LHCN-M2 (cell line): ENCODE data around the gene MRPL43. TPM values are rescaled to one million over a fixed set of nuclear protein-coding genes. Genes with fewer than 3 reads are reported as not detected.
"Not testable (repeated sequence)": the region's sequence is repeated elsewhere in the genome, so short reads cannot be mapped to it uniquely, and the experiment has no call there.

Source experiments
- DNase-seq: peaks from one replicate; pipeline ENCODE4 v3.0.0-alpha.2; 2012; ENCODE audit warnings: low read depth
- polyA plus RNA-seq: library from polyadenylated mRNA; unstranded; fragments of >200 nt; gene quantifications from one replicate; pipeline ENCODE4 v1.2.1, GENCODE V29; 2012; ENCODE audit warnings: missing spikeins
- total RNA-seq: library from RNA; depleted of rRNA; stranded (reverse); fragments of >200 nt; gene quantifications from 2 replicates; pipeline ENCODE4 v1.2.3, GENCODE V29; 2014; rRNA removed

Gene MRPL43
- 83.7 and 99.8 TPM in 2 replicates for total RNA-seq
- 136 TPM for polyA plus RNA-seq

- peak; percentile 71 for DNase-seq
These were observed at the start of gene MRPL43, which contains the start of gene TWNK for GRCh38 chr10:100986952-100987684. MRPL43 (minus strand) TSS chr10:100987497; CDS start chr10:100987443, 54 bp downstream. TWNK (plus strand) TSS chr10:100987543; CDS start chr10:100988211, 668 bp downstream.

DNA sequence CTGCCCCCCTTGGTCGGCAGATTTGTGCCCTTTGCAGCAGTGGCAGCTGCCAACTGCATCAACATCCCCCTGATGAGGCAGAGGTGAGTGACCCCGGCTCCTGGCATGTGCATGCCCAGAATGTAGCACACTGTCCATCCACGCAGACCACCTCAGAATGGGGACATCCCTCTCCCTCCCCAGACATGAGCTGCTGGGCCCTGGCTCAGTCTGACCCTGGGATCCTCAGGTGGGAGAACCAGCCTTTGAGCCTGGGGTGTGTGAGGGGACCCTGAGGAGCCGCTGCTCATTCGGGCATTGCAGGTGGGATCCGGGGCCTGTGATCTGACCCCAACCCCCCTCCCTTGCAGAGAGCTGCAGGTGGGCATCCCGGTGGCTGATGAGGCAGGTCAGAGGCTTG is 49.4 kb upstream of the MRPL43 start:
- DNase-seq, result no peak

DNA sequence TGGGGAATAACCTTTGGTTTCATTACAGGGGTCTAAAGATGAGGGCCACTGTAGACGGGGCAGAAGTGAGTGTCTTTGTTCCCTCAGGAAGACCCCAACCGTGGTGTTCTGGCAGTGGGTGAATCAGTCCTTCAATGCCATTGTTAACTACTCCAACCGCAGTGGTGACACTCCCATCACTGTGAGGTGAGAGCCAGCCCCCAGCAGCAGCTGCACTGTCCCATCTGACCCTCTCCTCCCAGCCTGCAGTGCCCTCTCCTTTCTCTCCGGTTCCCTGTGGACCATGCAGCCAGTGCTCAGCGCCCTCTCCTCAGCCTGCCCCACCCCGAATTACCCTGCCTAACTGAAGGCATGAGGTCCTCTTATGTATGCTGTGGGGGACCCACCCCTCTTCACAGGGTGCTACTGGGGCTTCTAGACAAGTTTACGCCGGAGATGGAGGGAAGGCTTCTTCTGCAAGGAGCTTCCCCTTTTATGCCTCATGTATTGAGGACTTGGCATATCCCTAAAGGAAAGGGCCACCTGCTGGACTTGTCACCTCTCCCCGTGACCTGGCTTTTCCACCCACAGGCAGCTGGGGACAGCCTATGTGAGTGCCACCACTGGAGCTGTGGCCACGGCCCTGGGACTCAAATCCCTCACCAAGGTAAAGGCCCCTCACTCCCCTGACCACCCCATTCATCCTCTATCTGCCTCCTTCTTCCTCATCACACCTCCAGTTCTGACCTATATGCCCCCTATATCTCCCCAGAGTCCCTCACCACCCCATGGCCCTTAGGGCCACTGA is 48.8 kb upstream of the MRPL43 start:
- DNase-seq, result no peak

DNA sequence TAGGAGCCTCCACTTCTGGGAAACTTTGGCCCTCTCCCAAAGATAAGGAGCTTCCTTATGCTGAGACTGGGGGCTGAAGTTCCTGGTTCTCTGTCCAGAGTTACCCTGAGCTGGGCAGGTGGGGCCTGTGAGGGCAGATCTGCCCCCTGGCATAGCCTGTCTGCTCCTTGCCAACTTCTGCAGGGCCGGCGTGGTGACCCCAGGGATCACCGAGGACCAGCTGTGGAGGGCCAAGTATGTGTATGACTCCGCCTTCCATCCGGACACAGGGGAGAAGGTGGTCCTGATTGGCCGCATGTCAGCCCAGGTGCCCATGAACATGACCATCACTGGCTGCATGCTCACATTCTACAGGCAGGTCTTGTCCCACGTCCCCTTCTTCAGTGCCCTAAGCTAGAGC is 48.0 kb upstream of the MRPL43 start:
- DNase-seq, result no peak

- DNase-seq, result not testable (repeated sequence)
These were observed 47.1 kb upstream of the MRPL43 start for GRCh38 chr10:101034404-101034803.

DNA sequence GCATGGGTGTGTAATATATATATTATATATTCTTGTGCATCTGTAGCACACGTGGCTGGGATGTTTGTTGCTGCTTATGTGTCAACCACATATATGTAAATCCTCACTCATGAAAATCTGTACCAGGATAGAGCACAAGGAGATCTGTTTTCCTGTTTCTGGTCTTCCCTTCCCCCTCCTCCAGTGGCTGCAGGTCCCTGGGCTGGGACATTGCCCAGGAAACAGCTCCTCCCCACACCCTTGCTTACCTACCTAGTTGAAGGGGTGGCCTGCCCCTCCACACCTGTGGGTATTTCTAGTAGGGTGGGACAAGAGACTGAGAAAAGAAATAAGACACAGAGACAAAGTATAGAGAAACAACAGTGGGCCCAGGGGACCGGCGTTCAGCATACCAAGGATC is 46.0 kb upstream of the MRPL43 start:
- no peak for DNase-seq

DNA sequence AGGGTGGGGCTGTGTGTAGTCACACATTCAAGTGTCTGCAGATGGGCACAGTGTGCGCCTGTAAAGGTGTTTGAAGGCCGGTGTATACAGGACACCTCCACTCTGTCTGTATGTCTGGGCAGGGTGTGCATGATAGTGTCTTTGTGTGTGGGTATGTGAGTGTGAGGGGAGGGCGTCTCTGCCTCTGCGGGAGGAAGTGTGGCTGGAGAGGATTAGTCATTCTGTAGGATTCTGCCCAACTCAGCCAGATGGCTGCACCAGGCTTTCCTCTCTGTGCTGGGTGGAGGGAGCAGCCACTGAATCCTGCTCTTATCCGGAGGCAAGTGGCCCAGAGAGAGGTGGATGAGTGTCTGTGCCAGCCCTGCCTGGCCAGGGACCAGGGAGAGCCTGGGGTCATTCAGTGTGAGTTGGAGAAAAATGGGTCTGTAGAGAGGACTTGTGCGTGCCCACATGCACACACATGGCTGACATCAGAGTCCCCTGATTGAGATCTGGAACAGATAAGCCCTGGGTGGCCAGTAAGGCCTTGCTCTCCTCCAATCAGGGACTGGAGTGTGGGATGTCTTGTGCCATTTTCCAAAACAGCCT is 45.4 kb upstream of the MRPL43 start:
- peak; percentile 83 for DNase-seq

GRCh38 chr10:101031796-101032636 is 44.7 kb upstream of the MRPL43 start:
- DNase-seq, result peak; percentile 65

GRCh38 chr10:101031128-101031795 is 44.0 kb upstream of the MRPL43 start, which contains the start of the genes PDZD7 and SFXN3:
PDZD7 (minus strand) TSS chr10:101031129; CDS start chr10:101030219, 910 bp downstream.
SFXN3 (plus strand) TSS chr10:101031234; CDS start chr10:101034695, 3,461 bp downstream.
- peak; percentile 81 for DNase-seq

GRCh38 chr10:101030496-101031127 is 43.3 kb upstream of the MRPL43 start:
- DNase-seq, result no peak

DNA sequence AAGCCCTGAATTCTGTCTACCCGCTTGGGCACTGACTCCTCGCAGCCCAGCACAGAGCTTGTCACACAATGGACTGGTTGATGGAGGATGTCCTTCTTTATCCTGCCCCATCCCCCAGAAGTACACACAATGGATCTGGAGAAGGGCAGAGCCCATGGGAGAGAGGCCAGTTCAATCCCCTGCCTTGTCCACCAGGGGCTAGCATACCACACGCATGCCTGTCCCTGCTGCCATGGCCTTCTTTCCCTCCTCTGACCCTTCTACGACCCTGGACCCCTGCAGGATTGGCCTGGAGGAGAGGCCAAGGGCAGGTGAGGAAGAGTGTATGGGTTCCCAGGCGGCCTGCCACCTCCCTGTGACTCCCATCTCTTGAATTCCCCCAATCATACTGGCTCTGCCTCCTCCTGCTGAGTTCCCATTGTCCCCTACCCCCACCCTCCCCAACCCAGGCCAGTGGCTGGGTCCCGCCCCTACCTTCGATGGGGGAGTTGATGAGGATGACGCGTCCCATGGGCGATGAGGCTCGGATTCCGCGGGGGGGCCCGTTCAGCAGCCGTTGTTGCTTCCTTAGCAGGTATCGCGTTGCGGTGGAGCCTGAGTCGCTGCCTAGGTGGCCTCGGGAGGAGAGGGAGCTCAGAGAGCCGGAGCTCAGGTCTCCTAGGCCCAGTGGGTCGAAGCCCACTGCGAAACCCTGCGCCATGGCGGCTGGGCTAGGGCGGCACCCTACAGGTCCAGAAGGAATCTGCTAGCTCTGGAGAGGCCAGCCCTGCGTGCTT is 42.4 kb upstream of the MRPL43 start:
- DNase-seq, result no peak

- DNase-seq, result peak; percentile 64
These were observed 41.4 kb upstream of the MRPL43 start for GRCh38 chr10:101028446-101029337.

DNA sequence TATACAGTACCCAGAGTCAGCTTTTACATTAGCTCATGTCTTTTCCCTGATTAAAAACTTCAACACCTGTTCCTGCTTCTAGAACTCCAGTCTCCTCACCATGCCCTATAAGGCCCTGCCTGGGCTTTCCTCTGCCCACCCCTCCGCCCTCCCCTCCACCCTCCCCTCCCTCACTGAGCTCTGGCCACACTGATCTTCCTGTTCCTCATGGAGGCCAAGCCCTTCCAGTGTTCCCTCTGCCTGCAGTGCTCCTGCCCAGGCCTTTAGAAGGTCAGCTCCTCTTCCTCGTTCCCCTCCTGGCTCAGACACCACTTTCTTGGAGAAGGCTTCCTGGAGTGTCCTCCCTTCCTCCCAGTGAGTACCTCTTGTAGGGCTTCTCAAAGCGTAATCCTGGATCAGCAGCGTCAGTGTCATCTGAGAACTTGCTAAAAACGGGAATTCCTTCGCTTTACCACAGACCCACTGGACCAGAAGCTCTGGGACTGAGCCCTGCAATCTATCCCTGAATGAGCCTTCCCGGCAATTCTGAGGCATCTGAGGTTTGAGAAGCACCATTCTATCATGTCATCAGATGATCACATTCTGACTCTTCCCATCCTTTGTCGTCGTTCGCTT is 39.9 kb upstream of the MRPL43 start:
- no peak for DNase-seq

DNA sequence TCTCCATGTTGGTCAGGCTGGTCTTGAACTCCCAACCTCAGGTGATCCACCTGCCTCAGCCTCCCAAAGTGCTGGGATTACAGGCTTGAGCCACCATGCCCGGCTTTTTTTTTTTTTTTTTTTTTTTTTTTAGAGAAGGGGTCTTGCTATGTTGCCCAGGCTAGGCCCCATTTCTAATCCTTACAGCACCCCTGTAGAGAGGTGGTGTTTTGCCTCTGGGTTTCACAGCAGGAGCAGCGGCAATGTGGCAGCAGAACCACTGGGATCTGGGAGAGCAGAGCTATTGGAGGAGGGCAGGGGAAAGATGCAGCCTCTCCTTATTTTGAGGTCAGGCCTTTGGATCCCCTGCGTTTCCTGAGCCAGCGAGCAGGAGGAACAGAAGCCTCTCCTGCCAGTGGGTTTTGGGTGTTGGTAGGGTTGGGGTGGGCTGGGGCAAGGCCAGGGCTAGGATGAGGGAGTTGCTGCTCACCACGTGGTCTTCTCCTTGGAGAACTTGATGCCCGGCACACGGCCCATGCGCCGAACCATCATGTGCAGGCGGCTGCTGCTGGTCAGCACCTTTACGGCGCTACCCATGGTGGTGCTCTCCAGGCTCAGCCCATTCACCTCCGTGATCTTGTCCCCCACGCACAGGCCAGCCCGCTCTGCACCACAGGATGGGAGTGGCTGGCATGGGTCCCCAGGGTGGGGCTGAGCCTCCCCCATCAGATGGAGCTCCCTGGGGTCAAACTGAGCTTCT is 35.8 kb upstream of the MRPL43 start:
- DNase-seq, result no peak

DNA sequence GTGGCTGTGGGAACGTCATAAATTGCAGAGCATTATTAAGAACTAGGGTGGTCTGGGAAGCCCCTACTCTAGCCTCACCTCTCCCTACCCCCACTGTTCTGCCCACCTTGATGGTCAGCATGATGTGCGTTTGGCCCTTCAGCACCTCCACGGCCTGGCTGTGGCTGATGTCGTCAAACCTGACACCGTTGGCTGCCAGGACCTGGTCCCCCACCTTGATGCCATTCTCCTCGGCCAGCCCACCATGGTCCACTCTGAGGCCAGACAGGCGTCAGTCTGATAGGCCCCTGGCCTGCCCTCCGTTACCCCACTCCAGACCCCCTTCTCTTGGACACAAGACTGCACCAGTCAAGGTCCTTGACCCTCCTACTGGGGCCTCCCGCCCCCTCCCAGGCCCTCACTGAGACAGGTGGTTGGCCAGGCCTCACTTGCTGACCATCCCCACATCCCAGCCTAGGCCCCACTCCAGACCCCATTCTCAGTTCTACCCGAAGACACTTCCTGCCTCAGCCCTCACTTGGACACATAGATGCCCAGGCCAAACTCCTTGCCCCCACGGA is 34.5 kb upstream of the MRPL43 start:
- no peak for DNase-seq

GRCh38 chr10:101021239-101021638 is 33.9 kb upstream of the MRPL43 start:
- DNase-seq, result no peak
